OCI-LY7 (cell line): ENCODE data around the gene KIF5A.

ENCODE experiments used
- CTCF ChIP-seq: fragments of 200-600 bp; sonication (generic); conservative IDR thresholded peaks from 2 replicates; pipeline ENCODE4 v1.5.1; 2014; ENCODE audit warnings: mild to moderate bottlenecking, antibody characterized with exemption, low read length, moderate library complexity, mixed read lengths
- EZH2phosphoT487 ChIP-seq: fragments of 200-600 bp; sonication (generic); IDR thresholded peaks from 2 replicates; pipeline ENCODE4 v1.6.1; 2018; ENCODE audit warnings: low read depth, borderline replicate concordance, mild to moderate bottlenecking, mixed run types, antibody characterized with exemption, low read length, moderate library complexity, mixed read lengths

- TF ChIP-seq CTCF (no peak), EZH2phosphoT487 (no peak)
Measured at GRCh38 chr12:57613427-57614109, 63.7 kb downstream of the KIF5A start.
